ENCODE results near the gene SLC8A1. TPM values are rescaled to one million over a fixed set of nuclear protein-coding genes. Genes with fewer than 3 reads are reported as not detected.

The SLC8A1 gene
- total RNA-seq, result 10 to 100 TPM; 23.2 to 28.2 TPM

DNA sequence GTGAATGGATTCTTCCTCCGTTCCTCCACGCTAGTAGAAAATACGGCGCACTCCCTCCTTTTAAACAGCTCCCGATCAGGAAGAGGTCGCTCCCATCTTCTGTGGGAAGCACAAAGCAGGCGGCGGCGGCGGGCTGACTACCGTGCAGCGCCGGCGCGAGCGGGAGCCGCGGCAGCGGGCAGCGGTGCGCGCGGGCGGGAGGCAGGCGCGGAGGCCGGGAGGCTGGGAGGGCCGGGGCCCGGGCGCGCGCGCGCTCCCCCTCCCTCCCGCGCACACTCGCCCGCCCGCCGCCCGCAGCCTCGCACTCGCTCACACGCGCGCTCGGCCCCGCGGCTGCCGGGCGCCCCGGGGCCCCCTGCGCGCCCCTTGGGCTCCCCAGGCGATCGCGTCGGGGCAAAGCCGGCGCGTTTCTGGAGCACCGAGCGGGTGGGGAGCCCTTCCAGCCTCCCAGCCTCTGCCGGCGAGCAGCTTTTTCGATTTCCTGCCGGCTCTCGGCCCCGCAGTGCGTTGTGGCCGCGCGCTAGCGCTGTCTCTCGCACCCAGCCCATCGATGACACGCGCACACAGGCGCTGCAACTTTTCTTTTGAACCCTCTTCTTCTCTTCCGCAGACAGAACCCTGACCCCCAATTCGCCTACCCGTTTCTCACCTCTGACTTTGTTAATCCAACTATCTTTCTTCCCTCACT, at the start of gene SLC8A1:
TSS of gene SLC8A1 (minus strand) at position 173 of the 688 bp plus-strand sequence.
- WGBS, result 4% methylated on average over 53 of the region's 82 CpGs
- H3K4me3 ChIP-seq, result peak within 1 kb of the TSS; percentile 31 to 39
- H3K27me3 ChIP-seq (replicated peaks; ENCODE audit: insufficient read depth), result no peaks in the 10 kb centered on the region
- no peaks in the 10 kb centered on the region for H3K9me3 ChIP-seq
- intact Hi-C loops (cut with DNase I), result loop anchor here (5.0 kb wide), 2 partner anchors 80 to 165 kb away; no protein-coding TSS in a partner anchor
- no peaks in the 10 kb centered on the region for H3K36me3 ChIP-seq
- TF ChIP-seq, protein P1, sequence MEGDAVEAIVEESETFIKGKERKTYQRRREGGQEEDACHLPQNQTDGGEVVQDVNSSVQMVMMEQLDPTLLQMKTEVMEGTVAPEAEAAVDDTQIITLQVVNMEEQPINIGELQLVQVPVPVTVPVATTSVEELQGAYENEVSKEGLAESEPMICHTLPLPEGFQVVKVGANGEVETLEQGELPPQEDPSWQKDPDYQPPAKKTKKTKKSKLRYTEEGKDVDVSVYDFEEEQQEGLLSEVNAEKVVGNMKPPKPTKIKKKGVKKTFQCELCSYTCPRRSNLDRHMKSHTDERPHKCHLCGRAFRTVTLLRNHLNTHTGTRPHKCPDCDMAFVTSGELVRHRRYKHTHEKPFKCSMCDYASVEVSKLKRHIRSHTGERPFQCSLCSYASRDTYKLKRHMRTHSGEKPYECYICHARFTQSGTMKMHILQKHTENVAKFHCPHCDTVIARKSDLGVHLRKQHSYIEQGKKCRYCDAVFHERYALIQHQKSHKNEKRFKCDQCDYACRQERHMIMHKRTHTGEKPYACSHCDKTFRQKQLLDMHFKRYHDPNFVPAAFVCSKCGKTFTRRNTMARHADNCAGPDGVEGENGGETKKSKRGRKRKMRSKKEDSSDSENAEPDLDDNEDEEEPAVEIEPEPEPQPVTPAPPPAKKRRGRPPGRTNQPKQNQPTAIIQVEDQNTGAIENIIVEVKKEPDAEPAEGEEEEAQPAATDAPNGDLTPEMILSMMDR (IDR thresholded peaks at IDR 0.05), result no peak
- TF ChIP-seq POLR2A (IDR thresholded peaks at IDR 0.05) (no peak), POLR2AphosphoS5 (IDR thresholded peaks at IDR 0.05) (no peak)
- H3K4me1 ChIP-seq (replicated peaks), result no peaks in the 10 kb centered on the region
- peak within 1 kb of the TSS; percentile 57 to 72 for H3K27ac ChIP-seq
- DNase-seq (ENCODE audit: low spot score), result no peak

DNA sequence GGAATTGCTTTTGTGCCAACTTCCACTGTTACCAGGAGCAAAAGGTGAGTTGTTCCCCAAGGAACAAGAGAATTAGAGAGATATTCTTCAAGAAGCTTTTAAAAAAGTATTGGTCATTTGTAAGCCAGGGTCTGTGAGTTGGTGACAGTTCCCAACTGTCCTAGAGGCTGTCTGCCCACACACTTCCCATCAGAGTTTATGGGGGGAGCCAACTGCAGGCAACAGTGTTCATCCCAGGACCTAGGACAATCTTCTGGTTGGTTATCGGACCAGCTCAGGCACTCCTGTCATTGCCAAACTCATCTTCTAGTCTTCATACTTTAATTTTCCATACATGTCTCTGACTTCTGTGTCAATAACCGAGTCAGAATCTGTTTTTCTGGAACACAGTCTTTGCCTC, 47.5 kb upstream of the SLC8A1 start:
- DNase-seq (ENCODE audit: low spot score), result no peak
- H3K4me3 ChIP-seq, result no peak overlapping the region
- intact Hi-C loops (cut with DNase I), result no loop called here
- WGBS, result 93% methylated on average over 2 of the region's 2 CpGs
- no peaks in the 10 kb centered on the region for H3K9me3 ChIP-seq
- TF ChIP-seq POLR2AphosphoS5 (IDR thresholded peaks at IDR 0.05), result no peak
- TF ChIP-seq, protein P1 (IDR thresholded peaks at IDR 0.05), result no peak
- TF ChIP-seq POLR2A (IDR thresholded peaks at IDR 0.05), result no peak
- no peak overlapping the region for H3K27ac ChIP-seq
- H3K4me1 ChIP-seq (replicated peaks), result no peaks in the 10 kb centered on the region
- no peaks in the 10 kb centered on the region for H3K36me3 ChIP-seq
- no peaks in the 10 kb centered on the region for H3K27me3 ChIP-seq (replicated peaks; ENCODE audit: insufficient read depth)

DNA sequence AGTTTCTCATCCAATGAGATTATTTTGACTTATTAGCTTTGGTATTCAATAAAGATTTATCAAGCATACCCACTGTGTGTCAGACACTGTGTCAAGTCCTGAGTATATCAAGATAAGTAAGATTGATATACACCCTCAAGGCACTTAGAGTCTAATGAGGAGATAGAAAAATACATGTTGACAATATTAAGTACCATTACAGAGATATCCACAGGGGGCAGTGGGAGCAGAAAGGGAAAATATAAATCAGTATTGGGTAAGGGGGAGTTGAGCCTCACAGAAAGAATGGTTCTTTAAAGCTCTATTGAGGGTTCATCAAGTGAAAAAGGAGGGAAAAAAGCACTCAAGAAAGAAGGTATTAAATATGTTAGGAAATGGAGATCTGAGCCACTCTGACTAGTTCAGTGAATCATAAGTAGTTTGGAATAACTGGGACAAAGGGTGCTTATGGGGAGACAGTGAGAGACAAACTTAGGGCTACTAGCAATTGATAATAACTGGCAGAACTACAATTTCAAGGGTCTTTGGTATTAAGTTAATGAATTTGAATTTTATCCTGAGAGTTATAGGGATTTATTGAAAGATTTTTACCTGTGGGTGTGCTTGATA, 45.5 kb upstream of the SLC8A1 start:
- Histone ChIP-seq H3K9me3 (no peaks in the 10 kb centered on the region), H3K36me3 (no peaks in the 10 kb centered on the region), H3K4me1 (replicated peaks) (no peaks in the 10 kb centered on the region), H3K4me3 (no peak overlapping the region), H3K27ac (no peak overlapping the region), H3K27me3 (replicated peaks; ENCODE audit: insufficient read depth) (no peaks in the 10 kb centered on the region)
- intact Hi-C loops (cut with DNase I), result no loop called here
- TF ChIP-seq, protein P1 (IDR thresholded peaks at IDR 0.05), result no peak
- no peak for TF ChIP-seq POLR2A (IDR thresholded peaks at IDR 0.05)
- DNase-seq (ENCODE audit: low spot score), result no peak

DNA sequence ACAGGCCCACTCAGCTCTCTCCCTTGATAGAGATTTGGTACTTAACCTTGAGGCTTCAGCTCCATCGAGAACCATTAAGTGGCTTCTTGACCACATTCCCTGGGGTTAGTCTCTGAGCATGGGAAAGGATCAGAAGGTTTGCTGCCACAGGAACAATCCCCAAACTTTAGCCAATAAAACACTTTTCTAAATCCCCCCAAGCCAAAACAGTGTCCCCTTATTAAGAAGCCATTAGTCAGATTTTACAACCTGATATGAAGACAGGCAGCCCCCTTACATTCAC, 37.7 kb upstream of the SLC8A1 start:
- Histone ChIP-seq H3K36me3 (no peaks in the 10 kb centered on the region), H3K27ac (peak overlapping the region; percentile 46 to 47), H3K27me3 (replicated peaks; ENCODE audit: insufficient read depth) (no peaks in the 10 kb centered on the region), H3K4me1 (replicated peaks) (no peaks in the 10 kb centered on the region), H3K4me3 (peak overlapping the region; percentile 4 to 6), H3K9me3 (no peaks in the 10 kb centered on the region)
- intact Hi-C loops (cut with DNase I), result no loop called here
- TF ChIP-seq, protein P1 (IDR thresholded peaks at IDR 0.05), result no peak
- no peak for DNase-seq (ENCODE audit: low spot score)
- 64% methylated on average over 1 of the region's 1 CpG for WGBS
